Measurements from ENCODE around the gene XRCC4.

The XRCC4 gene

GRCh38 chr5:83394190-83394589, 316.8 kb downstream of the XRCC4 start:
- DNase-seq, result no peak

- DNase-seq, result no peak
These were observed 319.3 kb downstream of the XRCC4 start for GRCh38 chr5:83396662-83397061.

GRCh38 chr5:83397658-83398057, 320.3 kb downstream of the XRCC4 start:
- no peak for DNase-seq

- DNase-seq, result no peak
These were observed 322.9 kb downstream of the XRCC4 start for GRCh38 chr5:83400241-83400640.

GRCh38 chr5:83400701-83401100, 323.4 kb downstream of the XRCC4 start:
- DNase-seq, result no peak

- DNase-seq, result no peak
These were observed 323.9 kb downstream of the XRCC4 start for GRCh38 chr5:83401122-83401731.

- DNase-seq, result no peak
These were observed 324.4 kb downstream of the XRCC4 start for GRCh38 chr5:83401775-83402174.

Data from activated gamma-delta T cell (primary cell).